Measurements from ENCODE around the gene ACADVL. TPM values are rescaled to one million over a fixed set of nuclear protein-coding genes. Genes with fewer than 3 reads are reported as not detected.

ACADVL gene
- total RNA-seq, 1 experiment from 2014 or later, result 287 TPM

GRCh38 chr17:7216242-7217112 is 3.3 kb upstream of the ACADVL start:
- DNase-seq (ENCODE audit: low read depth), result no peak

GRCh38 chr17:7217113-7217987 is 2.4 kb upstream of the ACADVL start:
- peak; percentile 72 for DNase-seq (ENCODE audit: low read depth)

- DNase-seq (ENCODE audit: low read depth), result no peak
Observed at GRCh38 chr17:7218166-7218565, 1.6 kb upstream of the ACADVL start.

GRCh38 chr17:7218758-7219157 is 980 bp upstream of the ACADVL start:
- DNase-seq (ENCODE audit: low read depth), result no peak

- no peak for DNase-seq (ENCODE audit: low read depth)
Observed at GRCh38 chr17:7219229-7219811, 418 bp upstream of the ACADVL start.

- DNase-seq (ENCODE audit: low read depth), result peak; percentile 47
Observed at GRCh38 chr17:7220593-7221277, 997 bp downstream of the ACADVL start.

GRCh38 chr17:7221278-7222092 is 1.7 kb downstream of the ACADVL start:
- no peak for DNase-seq (ENCODE audit: low read depth)

- DNase-seq (ENCODE audit: low read depth), result no peak
Observed at GRCh38 chr17:7222093-7222971, 2.6 kb downstream of the ACADVL start.

- DNase-seq (ENCODE audit: low read depth), result no peak
Observed at GRCh38 chr17:7222972-7223292, 3.2 kb downstream of the ACADVL start.

GRCh38 chr17:7223375-7223774 is 3.6 kb downstream of the ACADVL start:
- DNase-seq (ENCODE audit: low read depth), result no peak

- no peak for DNase-seq (ENCODE audit: low read depth)
Observed at GRCh38 chr17:7224110-7224509, 4.4 kb downstream of the ACADVL start.

GRCh38 chr17:7224661-7225111 is 4.9 kb downstream of the ACADVL start:
- no peak for DNase-seq (ENCODE audit: low read depth)

GRCh38 chr17:7225711-7226331 is 6.1 kb downstream of the ACADVL start:
- no peak for DNase-seq (ENCODE audit: low read depth)

GRCh38 chr17:7226721-7227710 is 7.3 kb downstream of the ACADVL start:
- no peak for DNase-seq (ENCODE audit: low read depth)

GRCh38 chr17:7228920-7229319 is 9.2 kb downstream of the ACADVL start:
- no peak for DNase-seq (ENCODE audit: low read depth)

- DNase-seq (ENCODE audit: low read depth), result no peak
Observed at GRCh38 chr17:7229504-7229903, 9.8 kb downstream of the ACADVL start.

GRCh38 chr17:7232114-7232513 is 12.4 kb downstream of the ACADVL start:
- no peak for DNase-seq (ENCODE audit: low read depth)

- DNase-seq (ENCODE audit: low read depth), result no peak
Observed at GRCh38 chr17:7233701-7234082, 14.0 kb downstream of the ACADVL start.
